NB4 (cell line): Measurements from ENCODE around the gene NTHL1.

ENCODE experiments used
- DNase-seq: peaks from one replicate; pipeline ENCODE4 v3.0.0; 2010; ENCODE audit warnings: low read depth
- H3K4me3 ChIP-seq: one replicate; pipeline ENCODE4 v1.5.1; 2011; ENCODE audit warnings: mild to moderate bottlenecking, low read depth, low read length, moderate library complexity
- MAX ChIP-seq: IDR thresholded peaks from 2 replicates; pipeline ENCODE4 v1.6.1; 2011; ENCODE audit warnings: low read depth, low read length
- MYC ChIP-seq: IDR thresholded peaks from 2 replicates; pipeline ENCODE4 v1.6.1; 2011; ENCODE audit warnings: low read depth, low read length
- POLR2A ChIP-seq: IDR thresholded peaks from 2 replicates; pipeline ENCODE4 v1.6.1; 2011; ENCODE audit warnings: mild to moderate bottlenecking; ENCODE audit not compliant: insufficient read length; ENCODE audit errors: extremely low read depth
- TF ChIP-seq, protein P1 (sequence below): IDR thresholded peaks from one replicate; pipeline ENCODE4 v1.5.1; 2012; ENCODE audit warnings: low read depth, low read length

The NTHL1 gene

DNA sequence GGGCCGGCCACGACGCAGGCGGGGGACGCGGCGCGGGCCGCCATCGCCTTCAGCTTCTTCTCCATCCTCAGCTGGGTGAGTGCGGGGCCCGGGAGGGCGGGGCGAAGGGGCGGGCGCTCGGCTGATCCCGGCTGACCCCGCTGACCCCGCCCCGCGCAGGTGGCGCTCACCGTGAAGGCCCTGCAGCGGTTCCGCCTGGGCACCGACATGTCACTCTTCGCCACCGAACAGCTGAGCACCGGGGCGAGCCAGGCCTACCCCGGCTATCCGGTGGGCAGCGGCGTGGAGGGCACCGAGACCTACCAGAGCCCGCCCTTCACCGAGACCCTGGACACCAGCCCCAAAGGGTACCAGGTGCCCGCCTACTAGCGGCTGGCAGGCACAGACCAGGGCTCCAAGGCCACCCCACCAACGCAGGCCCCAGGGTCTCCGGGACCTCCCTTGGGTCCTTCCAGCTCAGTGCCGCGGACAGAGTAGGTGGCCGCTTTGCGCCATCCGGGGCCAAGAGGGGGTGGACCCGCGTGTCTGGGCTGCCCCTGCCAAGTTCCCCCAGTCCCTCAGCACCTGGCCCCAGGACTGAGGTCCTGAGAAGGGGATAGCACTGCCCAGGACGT is 54.8 kb downstream of the NTHL1 start:
- no peak for DNase-seq
- no peak overlapping the region for H3K4me3 ChIP-seq
- TF ChIP-seq MYC, result no peak
- no peak for TF ChIP-seq POLR2A
- no peak for TF ChIP-seq MAX

GRCh38 chr16:1991948-1992703 is 55.5 kb downstream of the NTHL1 start:
- no peak for TF ChIP-seq POLR2A
- TF ChIP-seq MAX, result no peak
- no peak for TF ChIP-seq MYC
- TF ChIP-seq, protein P1, sequence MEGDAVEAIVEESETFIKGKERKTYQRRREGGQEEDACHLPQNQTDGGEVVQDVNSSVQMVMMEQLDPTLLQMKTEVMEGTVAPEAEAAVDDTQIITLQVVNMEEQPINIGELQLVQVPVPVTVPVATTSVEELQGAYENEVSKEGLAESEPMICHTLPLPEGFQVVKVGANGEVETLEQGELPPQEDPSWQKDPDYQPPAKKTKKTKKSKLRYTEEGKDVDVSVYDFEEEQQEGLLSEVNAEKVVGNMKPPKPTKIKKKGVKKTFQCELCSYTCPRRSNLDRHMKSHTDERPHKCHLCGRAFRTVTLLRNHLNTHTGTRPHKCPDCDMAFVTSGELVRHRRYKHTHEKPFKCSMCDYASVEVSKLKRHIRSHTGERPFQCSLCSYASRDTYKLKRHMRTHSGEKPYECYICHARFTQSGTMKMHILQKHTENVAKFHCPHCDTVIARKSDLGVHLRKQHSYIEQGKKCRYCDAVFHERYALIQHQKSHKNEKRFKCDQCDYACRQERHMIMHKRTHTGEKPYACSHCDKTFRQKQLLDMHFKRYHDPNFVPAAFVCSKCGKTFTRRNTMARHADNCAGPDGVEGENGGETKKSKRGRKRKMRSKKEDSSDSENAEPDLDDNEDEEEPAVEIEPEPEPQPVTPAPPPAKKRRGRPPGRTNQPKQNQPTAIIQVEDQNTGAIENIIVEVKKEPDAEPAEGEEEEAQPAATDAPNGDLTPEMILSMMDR, result no peak
- DNase-seq, result peak; percentile 76
- H3K4me3 ChIP-seq, result no peak overlapping the region

DNA sequence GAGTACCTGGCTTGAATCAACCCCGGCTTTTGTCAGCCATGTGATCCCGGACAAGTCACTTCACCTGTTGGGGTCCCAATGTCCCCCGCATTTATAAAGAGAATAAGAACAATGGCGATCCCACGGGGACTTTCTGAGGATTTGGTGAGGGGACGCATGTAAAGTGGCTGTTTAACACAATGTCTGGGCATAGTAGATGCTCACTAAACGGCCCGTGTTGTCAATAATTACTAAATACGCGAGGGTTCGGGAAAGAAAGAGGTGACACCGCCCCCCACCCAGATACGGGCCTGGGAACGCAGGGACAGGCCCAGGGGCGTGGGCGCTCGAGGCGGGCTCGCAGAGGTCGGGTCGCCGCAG is 56.1 kb downstream of the NTHL1 start:
- no peak overlapping the region for H3K4me3 ChIP-seq
- no peak for DNase-seq
- no peak for TF ChIP-seq POLR2A

- TF ChIP-seq MYC (no peak), MAX (peak; percentile 30; the same call in 1 of the 2 replicates), POLR2A (no peak)
- TF ChIP-seq, protein P1, result no peak
- no peak overlapping the region for H3K4me3 ChIP-seq
- DNase-seq, result peak; percentile 68
Observed at GRCh38 chr16:1991135-1991551, 56.5 kb downstream of the NTHL1 start.

DNA sequence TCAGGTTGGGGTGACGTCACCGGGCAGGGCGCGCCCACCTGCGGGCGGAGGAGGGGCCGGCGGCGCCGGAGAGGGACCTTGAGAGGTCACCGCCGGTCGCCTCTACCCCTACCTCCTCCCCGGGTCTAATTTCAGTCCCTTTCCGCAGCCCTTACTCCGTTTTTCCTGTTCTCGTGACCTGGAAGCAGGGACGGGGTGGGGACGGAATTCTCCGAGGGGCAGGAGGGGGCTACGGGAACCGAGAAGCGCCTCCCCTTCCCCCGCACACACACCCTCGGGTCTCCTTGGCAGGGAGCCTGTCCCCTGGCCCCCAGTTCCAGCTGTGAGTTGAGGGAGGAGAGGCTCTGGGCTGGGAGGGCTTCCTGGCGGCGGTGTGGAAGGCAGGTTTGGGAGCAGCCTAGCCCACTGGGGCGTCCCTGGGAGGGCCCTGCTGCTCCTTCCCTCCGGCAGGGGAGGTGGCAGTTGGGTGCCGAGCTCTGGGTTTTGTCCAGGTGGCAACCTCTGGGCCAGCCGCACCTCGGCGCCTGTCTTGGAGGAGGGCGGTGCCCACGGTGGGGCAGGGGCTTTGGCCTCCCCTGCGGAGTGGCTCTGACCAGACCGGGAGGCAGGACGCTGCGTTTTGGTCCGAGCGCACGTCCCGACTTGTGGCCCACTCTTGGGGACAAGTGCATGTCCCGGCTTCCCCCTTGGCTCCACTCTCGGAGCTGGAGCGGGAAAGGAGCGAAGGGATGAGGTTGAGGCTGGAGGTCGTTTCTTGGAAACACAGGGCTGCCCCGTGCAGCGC is 57.1 kb downstream of the NTHL1 start:
- TF ChIP-seq POLR2A (no peak), MYC (no peak), MAX (no peak)
- TF ChIP-seq, protein P1, result no peak
- H3K4me3 ChIP-seq, result no peak overlapping the region
- no peak for DNase-seq

DNA sequence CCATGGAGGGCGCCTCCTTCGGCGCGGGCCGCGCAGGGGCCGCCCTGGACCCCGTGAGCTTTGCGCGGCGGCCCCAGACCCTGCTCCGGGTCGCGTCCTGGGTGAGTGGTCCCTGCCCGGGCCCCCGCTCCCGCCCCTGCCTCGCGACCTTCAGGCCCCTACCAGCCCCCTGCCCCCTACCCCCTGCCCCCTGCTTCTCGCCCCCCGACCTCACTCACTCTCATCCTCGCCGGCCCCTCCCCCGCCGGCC is 57.6 kb downstream of the NTHL1 start:
- H3K4me3 ChIP-seq, result no peak overlapping the region
- TF ChIP-seq, protein P1, result no peak
- TF ChIP-seq MAX (no peak), POLR2A (no peak), MYC (no peak)
- DNase-seq, result no peak
